Stimulated activated naive B cell treated with anti-CD40 and anti-IgM and Interleukin-4, amounts not matched to agents 10 μg/mL and 1 μg/mL and 100 μg/mL, for 72 hours (primary cell): ENCODE results near the gene PSMC1.

Experiments
- ATAC-seq, 2 donors: fragments of 150-1000 bp; cut with Tn5 transposase; replicated peaks; 2 replicates each; pipeline ENCODE4 v1.10.0; 2021; ENCODE audit warnings: moderate library complexity in 1 of 2
- DNase-seq: peaks from one replicate; pipeline ENCODE4 v3.0.0; 2021
- H3K27ac Mint-ChIP-seq: one replicate; pipeline ENCODE4 v1.8.0; 2022; ENCODE audit warnings: mild to moderate bottlenecking, mixed read lengths
- H3K27me3 Mint-ChIP-seq, 2 donors: one replicate each; pipeline ENCODE4 v1.8.0; 2022; ENCODE audit warnings: mixed read lengths in 2 of 2
- H3K36me3 Mint-ChIP-seq, 2 donors: one replicate each; pipeline ENCODE4 v1.8.0; 2022; ENCODE audit warnings: mixed read lengths in 2 of 2, mild to moderate bottlenecking in 1 of 2
- H3K4me1 Mint-ChIP-seq, 2 donors: one replicate each; pipeline ENCODE4 v1.8.0; 2022; ENCODE audit warnings: mixed read lengths in 2 of 2, mild to moderate bottlenecking in 1 of 2
- H3K4me3 Mint-ChIP-seq, 2 donors: one replicate each; pipeline ENCODE4 v1.8.0; 2022; ENCODE audit warnings: mild to moderate bottlenecking in 2 of 2, mixed read lengths in 2 of 2, moderate library complexity in 1 of 2
- H3K9me3 Mint-ChIP-seq, 2 donors: one replicate each; pipeline ENCODE4 v1.8.0; 2022; ENCODE audit warnings: mixed read lengths in 2 of 2, mild to moderate bottlenecking in 1 of 2

PSMC1 gene

GRCh38 chr14:90301668-90302090, 45.3 kb downstream of the PSMC1 start:
- no peaks in the 10 kb centered on the region for H3K27me3 Mint-ChIP-seq
- H3K4me3 Mint-ChIP-seq: no peak overlapping the region
- H3K27ac Mint-ChIP-seq: no peak overlapping the region
- DNase-seq (no peak), ATAC-seq (no peak)
- H3K9me3 Mint-ChIP-seq: peaks cover 0 to 2% of the 10 kb centered on the region in 2 donors
- H3K36me3 Mint-ChIP-seq: peaks cover 24 to 54% of the 10 kb centered on the region in 2 donors
- peaks cover 6 to 9% of the 10 kb centered on the region in 2 donors for H3K4me1 Mint-ChIP-seq

GRCh38 chr14:90302529-90303303, 46.4 kb downstream of the PSMC1 start:
- ATAC-seq (no peak), DNase-seq (no peak)
- Mint-ChIP-seq H3K4me1 (peaks cover 6 to 9% of the 10 kb centered on the region in 2 donors), H3K27ac (no peak overlapping the region), H3K4me3 (no peak overlapping the region), H3K36me3 (peaks cover 22 to 53% of the 10 kb centered on the region in 2 donors), H3K9me3 (peaks cover 0 to 2% of the 10 kb centered on the region in 2 donors), H3K27me3 (no peaks in the 10 kb centered on the region)

GRCh38 chr14:90303473-90303872, 47.1 kb downstream of the PSMC1 start:
- Mint-ChIP-seq H3K4me1 (peaks cover 6 to 9% of the 10 kb centered on the region in 2 donors), H3K4me3 (no peak overlapping the region), H3K9me3 (peaks cover 0 to 2% of the 10 kb centered on the region in 2 donors), H3K27ac (no peak overlapping the region), H3K36me3 (peaks cover 24 to 55% of the 10 kb centered on the region in 2 donors), H3K27me3 (no peaks in the 10 kb centered on the region)
- DNase-seq (no peak), ATAC-seq (no peak)

GRCh38 chr14:90304502-90304901, 48.1 kb downstream of the PSMC1 start:
- Mint-ChIP-seq H3K4me3 (no peak overlapping the region), H3K27ac (no peak overlapping the region), H3K36me3 (peaks cover 27 to 62% of the 10 kb centered on the region in 2 donors), H3K4me1 (peaks cover 6 to 9% of the 10 kb centered on the region in 2 donors), H3K27me3 (no peaks in the 10 kb centered on the region), H3K9me3 (peaks cover 0 to 2% of the 10 kb centered on the region in 2 donors)
- no peak for DNase-seq
- no peak for ATAC-seq

- DNase-seq (no peak), ATAC-seq (no peak)
- Mint-ChIP-seq H3K9me3 (peaks cover 0 to 2% of the 10 kb centered on the region in 2 donors), H3K27ac (no peak overlapping the region), H3K4me3 (no peak overlapping the region), H3K4me1 (peaks cover 6 to 9% of the 10 kb centered on the region in 2 donors), H3K36me3 (peaks cover 32 to 66% of the 10 kb centered on the region in 2 donors), H3K27me3 (no peaks in the 10 kb centered on the region)
Observed at GRCh38 chr14:90305176-90305601, 48.8 kb downstream of the PSMC1 start.

- H3K9me3 Mint-ChIP-seq: no peaks in the 10 kb centered on the region
- DNase-seq: no peak
- no peak overlapping the region for H3K27ac Mint-ChIP-seq
- no peak for ATAC-seq
- H3K4me1 Mint-ChIP-seq: no peaks in the 10 kb centered on the region
- no peak overlapping the region for H3K4me3 Mint-ChIP-seq
- no peaks in the 10 kb centered on the region for H3K27me3 Mint-ChIP-seq
- peaks cover 38 to 72% of the 10 kb centered on the region in 2 donors for H3K36me3 Mint-ChIP-seq
Observed at GRCh38 chr14:90308561-90308960, 52.2 kb downstream of the PSMC1 start.

- H3K27ac Mint-ChIP-seq: peak overlapping the region; percentile 85
- ATAC-seq: no peak
Observed at GRCh38 chr14:90317286-90317685, 60.9 kb downstream of the PSMC1 start.

GRCh38 chr14:90318016-90318415, 61.7 kb downstream of the PSMC1 start:
- Mint-ChIP-seq H3K9me3 (peaks cover 0 to 2% of the 10 kb centered on the region in 2 donors), H3K27me3 (no peaks in the 10 kb centered on the region), H3K4me3 (no peak overlapping the region), H3K36me3 (peaks cover 25 to 46% of the 10 kb centered on the region in 2 donors), H3K4me1 (peaks cover 7 to 13% of the 10 kb centered on the region in 2 donors), H3K27ac (no peak overlapping the region)
- DNase-seq: no peak
- no peak for ATAC-seq

More at GRCh38 chr14:90317286-90317685, 60.9 kb downstream of the PSMC1 start:
- Mint-ChIP-seq H3K27me3 (no peaks in the 10 kb centered on the region), H3K36me3 (peaks cover 25 to 46% of the 10 kb centered on the region in 2 donors), H3K4me3 (no peak overlapping the region), H3K9me3 (peaks cover 0 to 2% of the 10 kb centered on the region in 2 donors), H3K4me1 (peaks cover 7 to 13% of the 10 kb centered on the region in 2 donors)
- DNase-seq: no peak

GRCh38 chr14:90319173-90319572, 62.8 kb downstream of the PSMC1 start:
- no peaks in the 10 kb centered on the region for H3K27me3 Mint-ChIP-seq
- no peak overlapping the region for H3K4me3 Mint-ChIP-seq
- H3K4me1 Mint-ChIP-seq: peaks cover 11 to 13% of the 10 kb centered on the region in 2 donors
- no peak for DNase-seq
- peaks cover 0 to 2% of the 10 kb centered on the region in 2 donors for H3K9me3 Mint-ChIP-seq
- peaks cover 18 to 42% of the 10 kb centered on the region in 2 donors for H3K36me3 Mint-ChIP-seq
- no peak overlapping the region for H3K27ac Mint-ChIP-seq
- no peak for ATAC-seq

- Mint-ChIP-seq H3K27me3 (no peaks in the 10 kb centered on the region), H3K9me3 (peaks cover 0 to 2% of the 10 kb centered on the region in 2 donors), H3K4me3 (no peak overlapping the region), H3K36me3 (peaks cover 21 to 45% of the 10 kb centered on the region in 2 donors), H3K4me1 (peaks cover 11 to 13% of the 10 kb centered on the region in 2 donors), H3K27ac (no peak overlapping the region)
- no peak for DNase-seq
- ATAC-seq: no peak
Observed at GRCh38 chr14:90319634-90320541, 63.5 kb downstream of the PSMC1 start.

- Mint-ChIP-seq H3K27me3 (no peaks in the 10 kb centered on the region), H3K4me3 (no peak overlapping the region), H3K36me3 (peaks cover 15 to 38% of the 10 kb centered on the region in 2 donors), H3K9me3 (peaks cover 0 to 2% of the 10 kb centered on the region in 2 donors), H3K4me1 (peaks cover 9 to 15% of the 10 kb centered on the region in 2 donors), H3K27ac (no peak overlapping the region)
- no peak for DNase-seq
- no peak for ATAC-seq
Observed at GRCh38 chr14:90321891-90322290, 65.5 kb downstream of the PSMC1 start.
